HepG2 (cell line): Measurements from ENCODE around the gene UNC50. TPM values are rescaled to one million over a fixed set of nuclear protein-coding genes. Genes with fewer than 3 reads are reported as not detected.
A peak's percentile ranks its signal among the peaks of the same experiment; 100 is the strongest.

Experiments
- HMG20B ChIP-seq: conservative IDR thresholded peaks from 2 replicates; pipeline ENCODE4 v1.6.1; 2016; ENCODE audit warnings: missing genetic modification reagents, missing compliant biosample characterization
- HOXA5 ChIP-seq: sonication (generic); formaldehyde crosslinking; IDR thresholded peaks from 2 replicates; pipeline ENCODE4 v1.4.0; 2020; ENCODE audit warnings: missing genetic modification reagents
- KDM2A ChIP-seq: sonication (generic); formaldehyde crosslinking; IDR thresholded peaks from 2 replicates; pipeline ENCODE4 v1.4.0; 2020; ENCODE audit warnings: low read depth, missing genetic modification reagents, borderline replicate concordance
- NFATC3 ChIP-seq: sonication (generic); formaldehyde crosslinking; IDR thresholded peaks from 2 replicates; pipeline ENCODE4 v1.5.1; 2020; ENCODE audit warnings: mild to moderate bottlenecking, missing genetic modification reagents
- NONO ChIP-seq, 2 experiments: fragments of 450-650 bp in 1 of 2; sonication (generic) in 1 of 2; formaldehyde crosslinking in 1 of 2; IDR thresholded peaks in 1 of 2; conservative IDR thresholded peaks in 1 of 2; 2 replicates each; pipeline versions ENCODE4 v1.6.1 to v1.8.0; 2017 to 2022; ENCODE audit warnings: mild to moderate bottlenecking in 1 of 2, missing genetic modification reagents in 1 of 2, moderate library complexity in 1 of 2
- POGZ ChIP-seq: sonication (generic); formaldehyde crosslinking; IDR thresholded peaks from 2 replicates; pipeline ENCODE4 v1.4.0; 2020; ENCODE audit warnings: mild to moderate bottlenecking, missing genetic modification reagents
- RARA ChIP-seq: IDR thresholded peaks from 2 replicates; pipeline ENCODE4 v1.6.1; 2016; ENCODE audit warnings: missing genetic modification reagents, missing compliant biosample characterization
- REL ChIP-seq: sonication (generic); formaldehyde crosslinking; conservative IDR thresholded peaks from 2 replicates; pipeline ENCODE4 v1.8.0; 2022; ENCODE audit warnings: mild to moderate bottlenecking, missing genetic modification reagents, moderate library complexity
- ZNF230 ChIP-seq: sonication (generic); formaldehyde crosslinking; IDR thresholded peaks from 2 replicates; pipeline ENCODE4 v1.4.0; 2020; ENCODE audit warnings: mild to moderate bottlenecking, missing genetic modification reagents
- ZNF317 ChIP-seq: sonication (generic); formaldehyde crosslinking; IDR thresholded peaks from 2 replicates; pipeline ENCODE4 v1.5.0; 2020; ENCODE audit warnings: mild to moderate bottlenecking, missing genetic modification reagents
- ZNF589 ChIP-seq: sonication (generic); formaldehyde crosslinking; conservative IDR thresholded peaks from 2 replicates; pipeline ENCODE4 v1.8.0; 2022; ENCODE audit warnings: mild to moderate bottlenecking, moderate library complexity, missing genetic modification reagents
- ZNF720 ChIP-seq: sonication (generic); formaldehyde crosslinking; IDR thresholded peaks from 2 replicates; pipeline ENCODE4 v1.4.0; 2020; ENCODE audit warnings: missing genetic modification reagents
- ZNF768 ChIP-seq: sonication (generic); formaldehyde crosslinking; IDR thresholded peaks from 2 replicates; pipeline ENCODE4 v1.4.0; 2020; ENCODE audit warnings: missing genetic modification reagents
- polyA plus RNA-seq, 8 experiments: library from polyadenylated mRNA; depleted of rRNA in 3 of 8; stranded (reverse) in 7 of 8; unstranded in 1 of 8; fragments of >200 nt; fragmentation: Illumina TruSeq in 4 of 8; extraction: Trizol in 4 of 8; gene quantifications; 2 replicates each; pipeline versions ENCODE4 v1.2.1 to v1.2.3, GENCODE V29; 2011 to 2016; ENCODE audit warnings: low read depth in 4 of 8, missing spikeins in 1 of 8, mixed read lengths in 1 of 8; ENCODE audit not compliant: insufficient read depth in 1 of 8
- total RNA-seq, 5 experiments: library from RNA; depleted of rRNA; stranded (reverse); fragments of >200 nt; fragmentation: Illumina TruSeq; extraction: Trizol; gene quantifications; 2 replicates each; pipeline ENCODE4 v1.2.3, GENCODE V29; 2016; ENCODE audit warnings: low read depth in 1 of 5
- TF ChIP-seq, protein P1 (sequence below): sonication (generic); formaldehyde crosslinking; IDR thresholded peaks from 2 replicates; pipeline ENCODE4 v1.5.0; 2020; ENCODE audit warnings: mild to moderate bottlenecking, missing genetic modification reagents, borderline replicate concordance
- TF ChIP-seq, protein P2 (sequence below): sonication (generic); formaldehyde crosslinking; IDR thresholded peaks from 2 replicates; pipeline ENCODE4 v1.4.0; 2020; ENCODE audit warnings: missing genetic modification reagents, low read depth, mild to moderate bottlenecking, borderline replicate concordance
- TF ChIP-seq, protein P3 (sequence below): sonication (generic); formaldehyde crosslinking; IDR thresholded peaks from 2 replicates; pipeline ENCODE4 v1.4.0; 2020; ENCODE audit warnings: mild to moderate bottlenecking, missing genetic modification reagents, borderline replicate concordance
- TF ChIP-seq, protein P4 (sequence below): sonication (generic); formaldehyde crosslinking; IDR thresholded peaks from 2 replicates; pipeline ENCODE4 v1.4.0; 2020; ENCODE audit warnings: mild to moderate bottlenecking, missing genetic modification reagents
- TF ChIP-seq, protein P5 (sequence below): sonication (generic); formaldehyde crosslinking; IDR thresholded peaks from 2 replicates; pipeline ENCODE4 v1.4.0; 2020; ENCODE audit warnings: mild to moderate bottlenecking, missing genetic modification reagents
- TF ChIP-seq, protein P6 (sequence below): sonication (generic); formaldehyde crosslinking; IDR thresholded peaks from 2 replicates; pipeline ENCODE4 v1.4.0; 2020; ENCODE audit warnings: mild to moderate bottlenecking, low read depth, missing genetic modification reagents

UNC50 gene
- total and polyA plus RNA-seq, 2 of the 13 experiments (the other 11 are each of a cell fraction or from before 2014, with no cell fraction given): 92.6 to 95.6 TPM

DNA sequence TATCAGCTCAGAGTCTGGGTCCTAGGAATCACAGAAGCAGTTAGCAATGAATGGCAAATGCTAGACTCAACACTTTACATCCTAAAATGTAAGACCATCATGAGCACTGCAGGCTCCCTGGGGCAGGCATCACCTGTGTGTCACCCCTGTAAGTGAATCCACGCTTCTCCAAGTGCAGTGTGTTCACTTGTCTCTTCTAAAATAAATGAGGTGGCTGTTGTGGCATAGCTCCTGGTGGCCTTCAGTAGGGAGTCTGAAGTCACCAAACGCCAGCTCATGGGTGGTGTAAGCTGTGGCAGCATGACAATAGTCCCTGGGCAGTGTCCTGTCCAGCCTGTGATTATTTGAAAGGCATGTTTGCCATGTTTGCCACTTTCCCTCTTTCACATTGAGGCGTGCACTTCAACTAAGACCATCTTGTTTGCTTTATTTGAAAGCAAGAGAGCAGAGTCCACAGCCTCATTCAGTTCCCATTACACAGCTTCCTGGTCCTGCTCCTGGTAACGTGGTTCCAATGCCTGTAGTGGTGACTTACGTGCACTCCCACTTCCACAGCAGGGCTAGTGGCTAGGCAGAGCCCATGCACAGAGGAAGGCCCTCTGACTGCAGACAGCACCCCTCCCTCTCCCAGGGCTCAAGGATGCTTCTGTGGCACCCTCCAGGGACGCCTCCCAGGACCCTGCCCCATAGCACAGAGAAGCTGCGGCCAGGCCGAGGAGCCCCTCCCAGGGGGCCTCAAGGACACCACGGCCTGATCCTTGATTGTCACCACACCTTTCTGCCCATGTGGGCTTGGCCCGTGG is 24.4 kb upstream of the UNC50 start (continued):
- TF ChIP-seq, protein P1, sequence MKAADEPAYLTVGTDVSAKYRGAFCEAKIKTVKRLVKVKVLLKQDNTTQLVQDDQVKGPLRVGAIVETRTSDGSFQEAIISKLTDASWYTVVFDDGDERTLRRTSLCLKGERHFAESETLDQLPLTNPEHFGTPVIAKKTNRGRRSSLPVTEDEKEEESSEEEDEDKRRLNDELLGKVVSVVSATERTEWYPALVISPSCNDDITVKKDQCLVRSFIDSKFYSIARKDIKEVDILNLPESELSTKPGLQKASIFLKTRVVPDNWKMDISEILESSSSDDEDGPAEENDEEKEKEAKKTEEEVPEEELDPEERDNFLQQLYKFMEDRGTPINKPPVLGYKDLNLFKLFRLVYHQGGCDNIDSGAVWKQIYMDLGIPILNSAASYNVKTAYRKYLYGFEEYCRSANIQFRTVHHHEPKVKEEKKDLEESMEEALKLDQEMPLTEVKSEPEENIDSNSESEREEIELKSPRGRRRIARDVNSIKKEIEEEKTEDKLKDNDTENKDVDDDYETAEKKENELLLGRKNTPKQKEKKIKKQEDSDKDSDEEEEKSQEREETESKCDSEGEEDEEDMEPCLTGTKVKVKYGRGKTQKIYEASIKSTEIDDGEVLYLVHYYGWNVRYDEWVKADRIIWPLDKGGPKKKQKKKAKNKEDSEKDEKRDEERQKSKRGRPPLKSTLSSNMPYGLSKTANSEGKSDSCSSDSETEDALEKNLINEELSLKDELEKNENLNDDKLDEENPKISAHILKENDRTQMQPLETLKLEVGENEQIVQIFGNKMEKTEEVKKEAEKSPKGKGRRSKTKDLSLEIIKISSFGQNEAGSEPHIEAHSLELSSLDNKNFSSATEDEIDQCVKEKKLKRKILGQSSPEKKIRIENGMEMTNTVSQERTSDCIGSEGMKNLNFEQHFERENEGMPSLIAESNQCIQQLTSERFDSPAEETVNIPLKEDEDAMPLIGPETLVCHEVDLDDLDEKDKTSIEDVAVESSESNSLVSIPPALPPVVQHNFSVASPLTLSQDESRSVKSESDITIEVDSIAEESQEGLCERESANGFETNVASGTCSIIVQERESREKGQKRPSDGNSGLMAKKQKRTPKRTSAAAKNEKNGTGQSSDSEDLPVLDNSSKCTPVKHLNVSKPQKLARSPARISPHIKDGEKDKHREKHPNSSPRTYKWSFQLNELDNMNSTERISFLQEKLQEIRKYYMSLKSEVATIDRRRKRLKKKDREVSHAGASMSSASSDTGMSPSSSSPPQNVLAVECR: peak; percentile 72
- TF ChIP-seq REL (CRISPR knock-in tag) (no peak), HOXA5 (CRISPR knock-in tag) (no peak), HMG20B (CRISPR knock-in tag) (no peak; the same call in 1 of the 2 replicates), NFATC3 (no peak), ZNF589 (CRISPR knock-in tag) (peak; percentile 53; the same call in 1 of the 2 replicates), RARA (CRISPR knock-in tag) (peak; percentile 44), KDM2A (CRISPR knock-in tag) (peak; percentile 52; the same call in 1 of the 2 replicates), ZNF768 (CRISPR knock-in tag) (no peak; the same call in 1 of the 2 replicates), NONO (IDR thresholded peaks at IDR 0.05) (no peak), NONO (CRISPR knock-in tag; conservative IDR thresholded peaks at IDR 0.05) (peak; percentile 87), POGZ (peak; percentile 89), ZNF317 (CRISPR knock-in tag) (peak; percentile 74), ZNF230 (CRISPR knock-in tag) (no peak), ZNF720 (CRISPR knock-in tag) (no peak)
- TF ChIP-seq, protein P2, sequence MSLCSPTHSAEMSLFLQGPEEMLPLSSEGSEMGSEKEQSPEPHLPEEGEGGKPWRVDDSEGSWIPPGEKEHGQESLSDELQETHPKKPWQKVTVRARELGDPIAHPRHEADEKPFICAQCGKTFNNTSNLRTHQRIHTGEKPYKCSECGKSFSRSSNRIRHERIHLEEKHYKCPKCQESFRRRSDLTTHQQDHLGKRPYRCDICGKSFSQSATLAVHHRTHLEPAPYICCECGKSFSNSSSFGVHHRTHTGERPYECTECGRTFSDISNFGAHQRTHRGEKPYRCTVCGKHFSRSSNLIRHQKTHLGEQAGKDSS (CRISPR knock-in tag): no peak
- TF ChIP-seq, protein P3, sequence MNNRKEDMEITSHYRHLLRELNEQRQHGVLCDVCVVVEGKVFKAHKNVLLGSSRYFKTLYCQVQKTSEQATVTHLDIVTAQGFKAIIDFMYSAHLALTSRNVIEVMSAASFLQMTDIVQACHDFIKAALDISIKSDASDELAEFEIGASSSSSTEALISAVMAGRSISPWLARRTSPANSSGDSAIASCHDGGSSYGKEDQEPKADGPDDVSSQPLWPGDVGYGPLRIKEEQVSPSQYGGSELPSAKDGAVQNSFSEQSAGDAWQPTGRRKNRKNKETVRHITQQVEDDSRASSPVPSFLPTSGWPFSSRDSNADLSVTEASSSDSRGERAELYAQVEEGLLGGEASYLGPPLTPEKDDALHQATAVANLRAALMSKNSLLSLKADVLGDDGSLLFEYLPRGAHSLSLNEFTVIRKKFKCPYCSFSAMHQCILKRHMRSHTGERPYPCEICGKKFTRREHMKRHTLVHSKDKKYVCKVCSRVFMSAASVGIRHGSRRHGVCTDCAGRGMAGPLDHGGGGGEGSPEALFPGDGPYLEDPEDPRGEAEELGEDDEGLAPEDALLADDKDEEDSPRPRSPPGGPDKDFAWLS: no peak
- TF ChIP-seq, protein P4, sequence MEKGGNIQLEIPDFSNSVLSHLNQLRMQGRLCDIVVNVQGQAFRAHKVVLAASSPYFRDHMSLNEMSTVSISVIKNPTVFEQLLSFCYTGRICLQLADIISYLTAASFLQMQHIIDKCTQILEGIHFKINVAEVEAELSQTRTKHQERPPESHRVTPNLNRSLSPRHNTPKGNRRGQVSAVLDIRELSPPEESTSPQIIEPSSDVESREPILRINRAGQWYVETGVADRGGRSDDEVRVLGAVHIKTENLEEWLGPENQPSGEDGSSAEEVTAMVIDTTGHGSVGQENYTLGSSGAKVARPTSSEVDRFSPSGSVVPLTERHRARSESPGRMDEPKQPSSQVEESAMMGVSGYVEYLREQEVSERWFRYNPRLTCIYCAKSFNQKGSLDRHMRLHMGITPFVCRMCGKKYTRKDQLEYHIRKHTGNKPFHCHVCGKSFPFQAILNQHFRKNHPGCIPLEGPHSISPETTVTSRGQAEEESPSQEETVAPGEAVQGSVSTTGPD: peak; percentile 68
- TF ChIP-seq, protein P5, sequence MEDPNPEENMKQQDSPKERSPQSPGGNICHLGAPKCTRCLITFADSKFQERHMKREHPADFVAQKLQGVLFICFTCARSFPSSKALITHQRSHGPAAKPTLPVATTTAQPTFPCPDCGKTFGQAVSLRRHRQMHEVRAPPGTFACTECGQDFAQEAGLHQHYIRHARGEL (CRISPR knock-in tag): no peak; the same call in 1 of the 2 replicates
- TF ChIP-seq, protein P6, sequence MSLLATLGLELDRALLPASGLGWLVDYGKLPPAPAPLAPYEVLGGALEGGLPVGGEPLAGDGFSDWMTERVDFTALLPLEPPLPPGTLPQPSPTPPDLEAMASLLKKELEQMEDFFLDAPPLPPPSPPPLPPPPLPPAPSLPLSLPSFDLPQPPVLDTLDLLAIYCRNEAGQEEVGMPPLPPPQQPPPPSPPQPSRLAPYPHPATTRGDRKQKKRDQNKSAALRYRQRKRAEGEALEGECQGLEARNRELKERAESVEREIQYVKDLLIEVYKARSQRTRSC (CRISPR knock-in tag): no peak
